ENCODE results near the gene TFAP2D. TPM values are rescaled to one million over a fixed set of nuclear protein-coding genes. Genes with fewer than 3 reads are reported as not detected.

Gene TFAP2D
- total and polyA plus RNA-seq, 10 of the 15 experiments (the other 5 are each of a cell fraction or from before 2014, with no cell fraction given) = not detected

- in situ Hi-C loops (cut with MboI) = no loop called here
- H3K4me3 ChIP-seq = no peak overlapping the region
- RAD21 ChIA-PET (ENCODE audit: unreplicated experiment) = no interaction called here
- intact Hi-C loops (cut with micrococcal nuclease; ENCODE audit: unreplicated experiment) = no loop called here
- no peaks in the 10 kb centered on the region for H3K36me3 ChIP-seq (ENCODE audit: control insufficient read depth in 2 of 2, insufficient read depth in 2 of 2, low read length in 1 of 2)
- no peak overlapping the region for H3K9ac ChIP-seq (ENCODE audit: control insufficient read depth, insufficient read depth, low read length)
- CTCF ChIA-PET = interaction anchor here (0.5 to 1.3 kb wide), 2 partner anchors 24 to 61 kb away, joined by 3 read pairs; no protein-coding TSS in a partner anchor
- no peak for FAIRE-seq
- TF ChIP-seq JUND (IDR thresholded peaks at IDR 0.05; ENCODE audit: low read depth, low read length) (no peak), CHD1 (IDR thresholded peaks at IDR 0.05; ENCODE audit: low read depth, low read length) (no peak), POLR2AphosphoS2 (IDR thresholded peaks at IDR 0.05; ENCODE audit: low read depth, low read length) (no peak)
- peaks cover 2 to 13% of the 10 kb centered on the region in 2 experiments; a peak in 3 of 4 replicates for H3K27me3 ChIP-seq (replicated peaks in 1 of 2; ENCODE audit: control insufficient read depth in 2 of 2, insufficient read depth in 2 of 2, low read length in 1 of 2)
- BruUV-seq (replicated peaks) = no TSS peak
- no peaks in the 10 kb centered on the region for H4K20me1 ChIP-seq (ENCODE audit: control insufficient read depth, insufficient read depth)
- no peak overlapping the region for H3K4me2 ChIP-seq (ENCODE audit: control insufficient read depth, insufficient read depth)
- no peaks in the 10 kb centered on the region for H3K4me1 ChIP-seq (ENCODE audit: control insufficient read depth, insufficient read depth, low read length)
- SMC1A ChIA-PET (ENCODE audit: uncharacterized antibody, unreplicated experiment) = no interaction called here
- POLR2A ChIA-PET = no interaction called here
- no peaks in the 10 kb centered on the region for H3K79me2 ChIP-seq (ENCODE audit: control insufficient read depth, insufficient read depth, low read length)
- H3K27ac ChIP-seq (ENCODE audit: control insufficient read depth, insufficient read depth) = no peak overlapping the region
- WGBS (ENCODE audit: insufficient coverage, insufficient replicate concordance, low lambda C conversion rate, missing lambda C conversion rate) = 4% methylated on average over 9 of the region's 9 CpGs
- ATAC-seq = no peak
- no peaks in the 10 kb centered on the region; the same call in 2 of the 3 replicates for H3K9me3 ChIP-seq (replicated peaks; ENCODE audit: control insufficient read depth, insufficient read depth, low read length)
- no peak overlapping the region for H2AFZ ChIP-seq (ENCODE audit: control insufficient read depth, low read depth, low read length)
- DNase-seq (ENCODE audit: low read depth, low spot score) = no peak
Observed at GRCh38 chr6:50717734-50718457, 4.6 kb downstream of the TFAP2D start.

DNA sequence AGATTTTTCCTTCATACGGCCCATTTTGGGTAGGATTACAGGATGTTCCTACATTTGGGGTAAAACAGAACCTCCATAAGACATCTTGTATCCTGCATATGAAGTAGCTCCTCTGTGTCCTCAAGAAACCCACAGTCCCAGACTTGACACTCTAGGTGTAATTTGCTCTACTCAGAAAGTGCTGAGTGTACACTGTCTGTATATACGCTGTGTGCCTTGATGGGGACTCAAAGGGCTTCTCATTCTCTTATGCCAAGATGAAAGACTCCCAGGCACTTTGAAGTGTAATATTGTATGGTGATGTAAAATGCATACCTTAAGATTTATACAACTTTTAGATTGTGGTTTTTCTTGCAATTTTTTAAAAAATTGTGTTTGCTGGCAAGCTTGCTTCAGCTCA lies 5.2 kb downstream of the TFAP2D start:
- H3K27me3 ChIP-seq (replicated peaks in 1 of 2; ENCODE audit: control insufficient read depth in 2 of 2, insufficient read depth in 2 of 2, low read length in 1 of 2) = peaks cover 4 to 13% of the 10 kb centered on the region in 2 experiments
- ChIA-PET RAD21 (ENCODE audit: unreplicated experiment) (no interaction called here), POLR2A (no interaction called here), CTCF (interaction anchor here (0.5 kb wide), 1 partner anchor 24 kb away, joined by 3 read pairs; no protein-coding TSS in a partner anchor), SMC1A (ENCODE audit: uncharacterized antibody, unreplicated experiment) (interaction anchor here (1.4 kb wide), 1 partner anchor 62 kb away, joined by 3 read pairs; no protein-coding TSS in a partner anchor)
- H2AFZ ChIP-seq (ENCODE audit: control insufficient read depth, low read depth, low read length) = no peak overlapping the region
- no peak overlapping the region for H3K27ac ChIP-seq (ENCODE audit: control insufficient read depth, insufficient read depth)
- no peaks in the 10 kb centered on the region for H3K4me1 ChIP-seq (ENCODE audit: control insufficient read depth, insufficient read depth, low read length)
- no peak for DNase-seq (ENCODE audit: low read depth, low spot score)
- no peaks in the 10 kb centered on the region for H4K20me1 ChIP-seq (ENCODE audit: control insufficient read depth, insufficient read depth)
- no peak for ATAC-seq
- in situ Hi-C loops (cut with MboI) (no loop called here), intact Hi-C loops (cut with micrococcal nuclease; ENCODE audit: unreplicated experiment) (no loop called here)
- 14% methylated on average over 2 of the region's 2 CpGs for WGBS (ENCODE audit: insufficient coverage, insufficient replicate concordance, low lambda C conversion rate, missing lambda C conversion rate)
- H3K9me3 ChIP-seq (replicated peaks; ENCODE audit: control insufficient read depth, insufficient read depth, low read length) = no peaks in the 10 kb centered on the region; the same call in 2 of the 3 replicates
- no peak overlapping the region for H3K4me3 ChIP-seq
- H3K79me2 ChIP-seq (ENCODE audit: control insufficient read depth, insufficient read depth, low read length) = no peaks in the 10 kb centered on the region
- no peaks in the 10 kb centered on the region for H3K36me3 ChIP-seq (ENCODE audit: control insufficient read depth in 2 of 2, insufficient read depth in 2 of 2, low read length in 1 of 2)
- H3K4me2 ChIP-seq (ENCODE audit: control insufficient read depth, insufficient read depth) = no peak overlapping the region
- no peak overlapping the region for H3K9ac ChIP-seq (ENCODE audit: control insufficient read depth, insufficient read depth, low read length)
- BruUV-seq (replicated peaks) = no TSS peak
- no peak for FAIRE-seq
- TF ChIP-seq RCOR1 (conservative IDR thresholded peaks at IDR 0.05; ENCODE audit: low read depth, low read length) (no peak), BRCA1 (IDR thresholded peaks at IDR 0.05; ENCODE audit: low read depth, low read length) (no peak), ZNF687 (IDR thresholded peaks at IDR 0.05) (no peak), NR2F1 (conservative IDR thresholded peaks at IDR 0.05) (no peak), BCL3 (IDR thresholded peaks at IDR 0.05; ENCODE audit: borderline replicate concordance, insufficient read depth, low read depth, low read length, poor library complexity, severe bottlenecking) (no peak), POU2F2 (IDR thresholded peaks at IDR 0.05; ENCODE audit: borderline replicate concordance, low read depth, low read length) (no peak), YBX1 (IDR thresholded peaks at IDR 0.05) (no peak), BCL11A (IDR thresholded peaks at IDR 0.05; ENCODE audit: low read depth, low read length) (no peak), KAT2A (conservative IDR thresholded peaks at IDR 0.05; ENCODE audit: control insufficient read depth, low read depth, low read length) (no peak)

All from GM12878 (cell line).